GM19452 (cell line): ENCODE measurements around the gene LRRC56.

Experiments used
- ATAC-seq: cut with Tn5 transposase; IDR thresholded peaks from one replicate; pipeline ENCODE4 v1.9.1; 2021; ENCODE audit not compliant: unreplicated experiment

Gene LRRC56

DNA sequence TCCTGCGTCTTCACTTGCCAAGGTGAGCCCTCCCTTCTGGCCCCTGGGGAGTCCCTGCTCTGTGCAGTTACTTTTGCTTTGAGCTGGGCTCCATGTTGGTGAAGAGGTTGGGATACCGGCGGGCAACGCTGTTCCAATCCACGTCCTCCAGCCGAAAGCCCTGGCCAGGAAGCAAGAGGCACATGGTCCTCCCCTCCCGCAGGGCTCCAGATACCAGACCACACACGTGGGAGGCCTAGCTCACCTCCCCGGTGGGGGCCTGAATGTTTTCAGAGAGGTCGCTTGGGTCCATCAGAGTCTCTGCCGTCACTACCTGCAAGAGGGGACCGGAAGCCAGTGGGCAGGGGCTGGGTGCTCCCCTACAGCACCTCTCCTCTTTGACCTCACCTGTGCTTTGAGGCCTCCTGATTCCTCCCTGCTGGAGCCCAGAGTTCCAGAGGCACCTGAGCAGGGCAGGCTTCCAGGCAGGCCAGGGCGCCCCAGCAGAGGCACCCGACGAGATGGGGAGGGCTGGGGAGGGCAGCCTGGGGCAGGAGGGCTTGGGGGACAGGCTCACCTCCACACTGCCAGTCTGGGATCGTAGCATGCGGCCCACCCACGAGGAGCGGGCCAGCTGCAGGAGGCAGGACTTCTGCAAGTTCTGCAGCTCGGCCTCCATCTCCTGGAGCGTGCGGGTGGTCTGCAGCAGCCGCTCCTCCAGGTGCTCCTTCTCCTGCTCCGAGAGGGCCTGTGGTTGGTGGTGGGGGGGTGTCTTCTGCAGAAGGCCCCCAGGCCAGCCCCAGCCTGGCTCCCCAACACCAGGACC, 20.2 kb downstream of the LRRC56 start:
- no peak for ATAC-seq

GRCh38 chr11:558503-558902, 21.2 kb downstream of the LRRC56 start:
- no peak for ATAC-seq

DNA sequence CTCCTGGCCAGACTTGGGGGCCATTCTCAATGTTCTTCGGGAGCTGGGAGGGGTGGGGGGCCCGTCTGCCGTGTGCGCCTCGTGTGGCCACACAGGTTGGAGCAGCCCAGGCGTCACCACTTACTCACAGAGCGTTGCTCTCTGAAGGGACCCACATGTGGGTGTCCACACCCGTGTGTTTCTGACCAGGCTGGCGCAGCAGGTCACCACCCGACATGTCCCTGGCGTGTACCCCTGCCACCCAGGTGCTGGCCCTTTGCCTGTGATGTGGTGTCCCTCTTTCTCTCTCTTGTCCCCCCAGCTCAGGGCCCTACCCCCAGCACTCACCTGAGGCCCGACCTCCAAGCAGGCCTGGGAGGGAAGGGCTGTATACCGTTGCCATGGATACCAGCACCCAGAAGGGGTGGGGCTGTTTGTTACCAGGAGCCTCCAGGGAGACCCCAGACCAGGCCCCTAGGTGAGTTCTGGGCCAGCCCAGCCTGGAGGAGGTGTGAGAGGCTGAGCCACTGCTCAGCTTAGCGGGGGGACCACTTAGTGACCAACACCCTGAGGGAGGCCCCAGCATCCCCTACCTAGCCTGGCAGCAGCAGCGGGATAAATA, 21.8 kb downstream of the LRRC56 start:
- ATAC-seq: no peak

GRCh38 chr11:559712-560304, 22.5 kb downstream of the LRRC56 start:
- no peak for ATAC-seq

GRCh38 chr11:560305-561147, 23.2 kb downstream of the LRRC56 start, which contains the start of the genes LMNTD2 and RASSF7:
Gene LMNTD2 (minus strand): TSS chr11:560738. CDS start chr11:560716, 22 bp downstream.
Gene RASSF7 (plus strand): TSS chr11:560970. CDS start chr11:561769, 799 bp downstream.
- peak; percentile 76 for ATAC-seq

- peak; percentile 12 for ATAC-seq
Observed at GRCh38 chr11:561148-562003, 24.0 kb downstream of the LRRC56 start.

DNA sequence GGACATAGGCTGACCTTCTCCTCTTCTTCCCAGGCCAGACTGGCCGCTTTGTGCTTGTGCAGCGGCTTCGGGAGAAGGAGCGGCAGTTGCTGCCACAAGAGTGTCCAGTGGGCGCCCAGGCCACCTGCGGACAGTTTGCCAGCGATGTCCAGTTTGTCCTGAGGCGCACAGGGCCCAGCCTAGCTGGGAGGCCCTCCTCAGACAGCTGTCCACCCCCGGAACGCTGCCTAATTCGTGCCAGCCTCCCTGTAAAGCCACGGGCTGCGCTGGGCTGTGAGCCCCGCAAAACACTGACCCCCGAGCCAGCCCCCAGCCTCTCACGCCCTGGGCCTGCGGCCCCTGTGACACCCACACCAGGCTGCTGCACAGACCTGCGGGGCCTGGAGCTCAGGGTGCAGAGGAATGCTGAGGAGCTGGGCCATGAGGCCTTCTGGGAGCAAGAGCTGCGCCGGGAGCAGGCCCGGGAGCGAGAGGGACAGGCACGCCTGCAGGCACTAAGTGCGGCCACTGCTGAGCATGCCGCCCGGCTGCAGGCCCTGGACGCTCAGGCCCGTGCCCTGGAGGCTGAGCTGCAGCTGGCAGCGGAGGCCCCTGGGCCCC, 24.8 kb downstream of the LRRC56 start:
- no peak for ATAC-seq

- ATAC-seq: no peak
Observed at GRCh38 chr11:563066-563811, 25.9 kb downstream of the LRRC56 start.

DNA sequence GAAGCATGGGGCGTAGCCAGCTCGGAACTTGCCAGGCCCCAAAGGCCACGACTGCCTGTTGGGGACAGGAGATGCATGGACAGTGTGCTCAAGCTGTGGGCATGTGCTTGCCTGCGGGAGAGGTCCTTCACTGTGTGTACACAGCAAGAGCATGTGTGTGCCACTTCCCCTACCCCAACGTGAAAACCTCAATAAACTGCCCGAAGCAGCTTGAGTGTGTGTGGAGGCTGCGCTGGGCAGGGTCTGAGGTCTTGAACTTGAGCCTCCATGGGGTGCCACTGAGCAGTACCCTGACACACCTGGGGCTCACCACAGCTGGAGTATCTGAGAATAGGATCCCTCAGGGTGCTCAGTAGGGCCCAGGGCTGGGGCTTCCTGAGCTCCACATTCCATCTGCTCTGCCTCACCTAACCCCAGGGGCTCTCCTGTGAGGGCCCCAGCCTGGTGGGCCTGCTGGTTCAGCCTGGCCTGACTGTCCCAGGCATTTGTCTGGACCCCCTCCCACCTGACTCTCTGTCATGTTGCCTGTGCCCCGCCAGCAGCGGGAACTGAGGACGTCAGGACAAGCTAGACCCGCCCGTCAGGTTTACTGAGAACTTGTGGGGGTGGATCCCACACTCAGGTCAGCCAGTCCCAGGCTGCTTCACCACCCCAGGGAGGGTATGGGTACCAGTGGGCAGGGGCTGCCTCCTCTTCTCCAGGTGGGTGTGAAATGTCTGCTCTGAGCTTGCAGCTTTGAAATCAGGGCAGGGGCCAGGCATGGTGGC, 26.7 kb downstream of the LRRC56 start:
- no peak for ATAC-seq

- ATAC-seq: no peak
Observed at GRCh38 chr11:565921-566509, 28.7 kb downstream of the LRRC56 start.

GRCh38 chr11:567011-567628, 29.8 kb downstream of the LRRC56 start:
- ATAC-seq: no peak

GRCh38 chr11:567629-568292, 30.4 kb downstream of the LRRC56 start:
- ATAC-seq: no peak

- ATAC-seq: peak; percentile 83
Observed at GRCh38 chr11:568306-569157, 31.2 kb downstream of the LRRC56 start.

DNA sequence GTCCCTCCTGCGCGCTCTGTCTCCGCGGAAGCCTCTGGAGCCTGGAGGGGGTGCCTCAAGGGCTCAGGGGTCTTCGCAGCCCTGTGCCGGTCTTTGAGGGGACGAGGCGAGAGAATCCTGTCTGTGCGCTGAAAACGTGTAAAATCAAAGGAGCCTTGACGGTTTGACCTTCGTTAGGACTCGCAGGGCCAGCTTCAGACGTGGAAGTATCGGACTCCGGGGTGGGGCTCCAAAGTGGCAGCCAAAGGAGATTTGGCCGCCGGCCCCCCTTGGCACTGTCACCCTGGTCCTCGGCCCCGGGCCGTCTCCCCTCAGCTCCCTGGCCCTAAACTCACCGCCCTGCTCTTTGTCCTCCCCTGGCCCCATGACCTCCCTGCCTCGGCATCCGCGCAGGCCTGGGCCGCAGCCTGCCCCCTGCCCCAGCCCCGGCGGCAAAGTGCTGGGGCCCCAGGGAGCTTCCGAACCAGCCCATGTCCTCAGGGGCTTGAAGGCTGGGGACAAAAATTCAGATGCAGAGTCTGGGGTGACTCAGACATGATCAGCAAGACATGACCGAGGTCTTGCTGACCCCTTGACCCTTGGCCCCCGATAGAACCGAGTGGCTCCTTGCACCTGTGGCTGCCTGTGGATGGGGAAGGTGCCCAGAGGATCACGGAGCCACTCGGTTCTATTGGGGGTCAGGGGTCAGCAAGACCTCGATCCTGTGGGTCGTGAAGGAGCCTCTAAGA, 32.0 kb downstream of the LRRC56 start:
- ATAC-seq: peak; percentile 5

DNA sequence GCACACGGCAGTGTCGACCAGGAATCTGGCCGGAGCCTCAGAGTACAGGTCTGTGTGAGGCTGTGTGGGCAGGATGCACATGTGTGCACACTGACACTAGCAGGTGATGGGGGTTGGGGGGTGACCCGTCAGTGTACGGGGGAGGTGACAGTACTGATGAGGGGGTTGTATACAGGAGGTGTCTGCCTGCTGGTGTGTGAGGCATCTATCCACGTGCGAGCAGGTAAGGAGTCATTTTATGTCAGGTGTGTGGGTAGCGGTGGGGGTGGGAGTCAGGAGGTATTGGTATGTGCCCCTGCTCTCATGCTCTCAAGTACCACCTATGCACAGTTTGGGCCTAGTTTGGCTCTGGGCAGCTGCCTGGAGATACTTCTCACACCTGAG, 34.5 kb downstream of the LRRC56 start:
- ATAC-seq: no peak
